DOHH2 (cell line): ENCODE data around the gene SYN1.

Source experiments
- CTCF ChIP-seq: fragments of 200-600 bp; sonication (generic); IDR thresholded peaks from one replicate; pipeline ENCODE4 v1.5.1; 2014; ENCODE audit warnings: antibody characterized with exemption, mild to moderate bottlenecking, low read depth, low read length; ENCODE audit not compliant: poor library complexity, severe bottlenecking
- EZH2phosphoT487 ChIP-seq: fragments of 200-600 bp; sonication (generic); IDR thresholded peaks from 2 replicates; pipeline ENCODE4 v1.6.1; 2017; ENCODE audit warnings: borderline replicate concordance, mild to moderate bottlenecking, antibody characterized with exemption, low read length, moderate library complexity, mixed read lengths

GRCh38 chrX:47658301-47658683 is 38.6 kb upstream of the SYN1 start:
- no peak for TF ChIP-seq CTCF
- TF ChIP-seq EZH2phosphoT487: no peak
